GM13976 (cell line): ENCODE measurements around the gene SPX.

Source experiments
- DNase-seq: peaks from one replicate; pipeline ENCODE4 v3.0.0; 2012; ENCODE audit warnings: low spot score
- CTCF ChIP-seq: IDR thresholded peaks from 2 replicates; pipeline ENCODE4 v1.5.1; 2012; ENCODE audit warnings: borderline replicate concordance, mild to moderate bottlenecking; ENCODE audit not compliant: insufficient read depth; ENCODE audit errors: extremely low read depth, missing control alignments, control extremely low read depth
- in situ Hi-C: fragments of 300-500 bp; cut with MboI; formaldehyde crosslinking; loops from one replicate; pipeline ENCODE4 v1.12.0; 2022; ENCODE audit warnings: low sequenced_read_pairs, mixed read lengths, inconsistent platforms; ENCODE audit not compliant: unreplicated experiment

SPX gene

GRCh38 chr12:21580748-21581516 is 54.8 kb downstream of the SPX start:
- TF ChIP-seq CTCF = no peak
- DNase-seq = no peak
- in situ Hi-C loops = no loop called here
